ENCODE results near the gene OR8A1.

GRCh38 chr11:124556828-124557227 lies 13.0 kb upstream of the OR8A1 start:
- TF ChIP-seq, protein P1, sequence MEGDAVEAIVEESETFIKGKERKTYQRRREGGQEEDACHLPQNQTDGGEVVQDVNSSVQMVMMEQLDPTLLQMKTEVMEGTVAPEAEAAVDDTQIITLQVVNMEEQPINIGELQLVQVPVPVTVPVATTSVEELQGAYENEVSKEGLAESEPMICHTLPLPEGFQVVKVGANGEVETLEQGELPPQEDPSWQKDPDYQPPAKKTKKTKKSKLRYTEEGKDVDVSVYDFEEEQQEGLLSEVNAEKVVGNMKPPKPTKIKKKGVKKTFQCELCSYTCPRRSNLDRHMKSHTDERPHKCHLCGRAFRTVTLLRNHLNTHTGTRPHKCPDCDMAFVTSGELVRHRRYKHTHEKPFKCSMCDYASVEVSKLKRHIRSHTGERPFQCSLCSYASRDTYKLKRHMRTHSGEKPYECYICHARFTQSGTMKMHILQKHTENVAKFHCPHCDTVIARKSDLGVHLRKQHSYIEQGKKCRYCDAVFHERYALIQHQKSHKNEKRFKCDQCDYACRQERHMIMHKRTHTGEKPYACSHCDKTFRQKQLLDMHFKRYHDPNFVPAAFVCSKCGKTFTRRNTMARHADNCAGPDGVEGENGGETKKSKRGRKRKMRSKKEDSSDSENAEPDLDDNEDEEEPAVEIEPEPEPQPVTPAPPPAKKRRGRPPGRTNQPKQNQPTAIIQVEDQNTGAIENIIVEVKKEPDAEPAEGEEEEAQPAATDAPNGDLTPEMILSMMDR (IDR thresholded peaks at IDR 0.05) = no peak
- no peak for TF ChIP-seq POLR2A (IDR thresholded peaks at IDR 0.05)

Data from body of pancreas (tissue), 4 donors.